ENCODE measurements around the gene PSAT1. TPM values are rescaled to one million over a fixed set of nuclear protein-coding genes. Genes with fewer than 3 reads are reported as not detected.

PSAT1 gene
- total RNA-seq, 1 experiment from 2014 or later, result 215 TPM

DNA sequence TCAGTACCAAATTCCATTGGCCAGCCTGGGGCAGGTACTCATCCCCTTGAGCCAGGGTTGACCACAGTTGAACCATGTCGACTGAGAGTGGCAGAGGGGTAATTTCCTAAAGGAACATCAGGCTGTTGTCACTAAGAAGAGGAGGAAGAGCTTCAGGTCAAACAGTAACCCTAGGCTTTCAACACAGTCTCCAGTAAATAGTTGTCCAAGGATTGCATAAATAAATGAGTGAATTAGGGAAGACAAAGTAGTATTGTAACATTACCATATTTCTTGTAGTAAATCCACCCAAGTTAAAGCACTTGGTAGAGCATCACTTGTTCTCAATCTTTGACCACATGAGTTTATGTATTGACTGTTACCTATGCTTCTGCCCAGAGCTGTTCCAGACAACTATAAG lies 7.4 kb downstream of the PSAT1 start:
- no peak overlapping the region for H2AFZ ChIP-seq (ENCODE audit: low read length)
- Mint-ChIP-seq H3K9me3 (no peaks in the 10 kb centered on the region), H3K4me1 (peaks cover 2 to 8% of the 10 kb centered on the region in 2 experiments; a peak in 3 of 4 replicates), H3K27ac (no peak overlapping the region; a peak in 1 of 7 replicates), H3K36me3 (ENCODE audit: insufficient read depth in 1 of 3, low read depth in 3 of 3) (peaks cover 74 to 94% (median 90%) of the 10 kb centered on the region in 3 experiments), H3K27me3 (ENCODE audit: low read depth) (no peaks in the 10 kb centered on the region), H3K4me3 (no peak overlapping the region)
- no peak overlapping the region for H3K4me2 ChIP-seq (ENCODE audit: insufficient read depth, insufficient read length, low read length)
- no peak overlapping the region for H4K8ac ChIP-seq (replicated peaks; ENCODE audit: insufficient read length, low read depth, low read length)
- WGBS (ENCODE audit: extremely low coverage, insufficient read length, low lambda C conversion rate), result no CpG with 5 or more reads among the region's 1 CpG
- no peak overlapping the region for H2BK15ac ChIP-seq (ENCODE audit: low read depth, low read length)
- H4K20me1 ChIP-seq (ENCODE audit: control insufficient read depth, insufficient read depth, insufficient read length), result no peaks in the 10 kb centered on the region
- H3T11ph ChIP-seq (ENCODE audit: low read length), result no peak overlapping the region
- DNase-seq, result no peak
- no peak overlapping the region for H2BK120ac ChIP-seq (ENCODE audit: low read depth, low read length, poor library complexity, severe bottlenecking)
- no peak overlapping the region for H2BK12ac ChIP-seq (ENCODE audit: insufficient read length, low read depth, low read length)
- H3K27ac ChIP-seq (ENCODE audit: insufficient read length, low read depth, low read length), result no peak overlapping the region
- H3K4me1 ChIP-seq (ENCODE audit: insufficient read depth, low read length), result no peaks in the 10 kb centered on the region
- H3K79me2 ChIP-seq (ENCODE audit: insufficient read depth, low read length), result peaks cover 9% of the 10 kb centered on the region; the same call in 1 of the 2 replicates
- H3K18ac ChIP-seq (ENCODE audit: insufficient read length, low read depth, low read length), result no peak overlapping the region
- H2AK5ac ChIP-seq (ENCODE audit: insufficient read length, low read length), result no peak overlapping the region
- TF ChIP-seq, protein P1, sequence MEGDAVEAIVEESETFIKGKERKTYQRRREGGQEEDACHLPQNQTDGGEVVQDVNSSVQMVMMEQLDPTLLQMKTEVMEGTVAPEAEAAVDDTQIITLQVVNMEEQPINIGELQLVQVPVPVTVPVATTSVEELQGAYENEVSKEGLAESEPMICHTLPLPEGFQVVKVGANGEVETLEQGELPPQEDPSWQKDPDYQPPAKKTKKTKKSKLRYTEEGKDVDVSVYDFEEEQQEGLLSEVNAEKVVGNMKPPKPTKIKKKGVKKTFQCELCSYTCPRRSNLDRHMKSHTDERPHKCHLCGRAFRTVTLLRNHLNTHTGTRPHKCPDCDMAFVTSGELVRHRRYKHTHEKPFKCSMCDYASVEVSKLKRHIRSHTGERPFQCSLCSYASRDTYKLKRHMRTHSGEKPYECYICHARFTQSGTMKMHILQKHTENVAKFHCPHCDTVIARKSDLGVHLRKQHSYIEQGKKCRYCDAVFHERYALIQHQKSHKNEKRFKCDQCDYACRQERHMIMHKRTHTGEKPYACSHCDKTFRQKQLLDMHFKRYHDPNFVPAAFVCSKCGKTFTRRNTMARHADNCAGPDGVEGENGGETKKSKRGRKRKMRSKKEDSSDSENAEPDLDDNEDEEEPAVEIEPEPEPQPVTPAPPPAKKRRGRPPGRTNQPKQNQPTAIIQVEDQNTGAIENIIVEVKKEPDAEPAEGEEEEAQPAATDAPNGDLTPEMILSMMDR (conservative IDR thresholded peaks at IDR 0.05), result no peak
- no peak overlapping the region for H3K56ac ChIP-seq (ENCODE audit: insufficient read length, low read depth, low read length)
- H2BK5ac ChIP-seq (ENCODE audit: insufficient read length, low read length), result no peak overlapping the region
- no peaks in the 10 kb centered on the region for H3K27me3 ChIP-seq (ENCODE audit: insufficient read depth, low read length)
- H2BK20ac ChIP-seq (ENCODE audit: low read depth, low read length, poor library complexity, severe bottlenecking), result no peak overlapping the region
- no peak overlapping the region for H4K91ac ChIP-seq (ENCODE audit: insufficient read length, low read depth, low read length)
- H3K14ac ChIP-seq (ENCODE audit: insufficient read depth, low read length), result no peak overlapping the region
- no peak overlapping the region for H4K5ac ChIP-seq (ENCODE audit: insufficient read length, low read depth, low read length)
- no peaks in the 10 kb centered on the region for H3K23me2 ChIP-seq (ENCODE audit: insufficient read length, low read depth, low read length, poor library complexity, severe bottlenecking)
- H3K79me1 ChIP-seq (ENCODE audit: insufficient read depth, low read depth, low read length, poor library complexity, severe bottlenecking), result peaks cover 10% of the 10 kb centered on the region
- H3K4ac ChIP-seq (ENCODE audit: low read depth, low read length), result no peak overlapping the region
- no peak overlapping the region for H3K9ac ChIP-seq (ENCODE audit: extremely low read depth, insufficient read length, low read length)
- H3K23ac ChIP-seq (ENCODE audit: insufficient read length, low read depth, low read length), result no peak overlapping the region
- no peaks in the 10 kb centered on the region for H3K9me3 ChIP-seq (ENCODE audit: control insufficient read depth, low read depth, low read length)
